Measurements from ENCODE around the gene NOTUM. TPM values are rescaled to one million over a fixed set of nuclear protein-coding genes. Genes with fewer than 3 reads are reported as not detected.

Gene NOTUM
- total RNA-seq, 1 experiment from 2014 or later, result not detected

DNA sequence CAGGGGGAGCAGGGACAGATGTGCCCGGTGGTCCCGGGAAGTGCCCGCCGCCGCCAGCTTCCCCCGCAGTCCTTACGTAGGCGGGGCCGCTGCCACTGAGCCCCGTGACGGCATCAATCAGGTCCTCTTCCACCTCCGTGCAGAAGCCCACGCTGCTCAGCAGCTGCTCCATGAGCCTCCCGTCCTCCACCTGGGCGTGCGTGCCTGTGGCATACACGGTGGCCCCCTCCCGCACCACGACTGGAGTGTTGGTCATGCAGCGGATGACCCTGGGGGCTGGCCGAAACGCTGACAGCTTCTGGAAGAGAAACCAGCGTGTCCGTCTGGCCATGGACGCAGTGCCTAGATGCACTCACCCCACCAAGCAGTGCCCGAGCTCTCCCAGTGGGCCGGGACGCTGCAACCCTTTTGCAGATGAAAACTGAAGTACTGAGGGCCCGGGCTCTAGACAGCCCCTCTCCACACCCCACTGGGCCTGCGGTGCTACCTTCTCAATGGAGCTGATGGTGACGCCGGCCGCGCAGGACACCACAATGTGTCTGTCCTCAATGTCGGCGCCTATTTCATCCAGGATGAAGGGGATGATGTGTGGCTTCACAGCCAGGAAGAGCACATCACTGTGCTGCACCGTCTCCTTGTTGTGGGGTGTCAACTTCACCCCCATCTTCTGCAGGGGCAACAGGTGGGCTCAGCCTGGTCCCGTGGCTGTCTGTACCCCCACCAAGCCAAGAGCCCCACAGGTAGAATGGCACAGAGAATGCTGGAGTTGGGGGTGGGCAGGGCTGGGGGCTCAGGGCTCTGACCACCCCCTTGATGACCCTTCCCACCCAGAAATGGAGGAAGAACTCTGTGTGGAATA is 25.9 kb downstream of the NOTUM start:
- BruUV-seq (replicated peaks), result no TSS peak
- CTCF ChIA-PET, result no interaction called here
- intact Hi-C loops (cut with micrococcal nuclease; ENCODE audit: unreplicated experiment), result no loop called here

DNA sequence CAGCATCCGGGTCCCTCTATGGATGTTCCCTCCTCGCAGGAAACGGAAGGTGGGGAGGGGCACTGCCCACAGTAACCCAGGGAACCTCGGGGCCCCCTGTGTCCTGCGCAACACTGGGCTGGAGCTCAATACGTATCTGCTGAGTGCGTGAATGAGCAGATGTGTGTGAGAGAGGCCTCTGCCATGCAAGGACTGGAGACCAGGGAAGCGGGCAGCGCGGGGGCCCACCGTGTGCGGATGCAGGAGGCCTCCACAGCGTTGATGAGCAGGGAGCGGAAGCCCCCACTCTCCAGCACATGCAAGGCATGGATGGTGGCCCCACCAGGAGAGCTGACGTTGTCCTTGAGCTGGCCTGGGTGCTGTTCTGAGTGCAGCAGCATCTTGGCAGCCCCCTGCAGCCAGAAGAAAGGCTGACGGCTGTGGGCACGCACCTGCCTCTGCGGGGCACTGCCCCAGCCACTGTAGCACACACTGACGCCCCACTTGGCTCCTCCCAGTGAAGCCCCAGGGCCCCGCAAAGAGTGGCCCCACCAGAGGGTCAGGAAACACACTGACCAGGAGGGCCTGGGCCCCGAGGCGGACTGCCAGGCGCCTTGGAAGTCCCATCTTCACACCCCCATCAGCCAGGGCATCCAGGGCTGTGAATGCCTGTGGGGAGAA is 26.8 kb downstream of the NOTUM start:
- Histone ChIP-seq H3K4me3 (no peak overlapping the region), H3K4me2 (no peak overlapping the region), H3K9me3 (ENCODE audit: insufficient read depth, low read depth) (no peaks in the 10 kb centered on the region), H3K9me2 (ENCODE audit: insufficient read depth) (no peaks in the 10 kb centered on the region), H3K4me1 (replicated peaks; ENCODE audit: insufficient read depth) (no peaks in the 10 kb centered on the region), H3K27ac (no peak overlapping the region), H3K36me3 (ENCODE audit: low read depth) (no peaks in the 10 kb centered on the region), H2AFZ (no peak overlapping the region), H3K27me3 (ENCODE audit: insufficient read depth, low read depth) (no peaks in the 10 kb centered on the region), H3K79me2 (ENCODE audit: low read depth) (no peaks in the 10 kb centered on the region), H3F3A (ENCODE audit: insufficient read depth, low read depth) (no peaks in the 10 kb centered on the region; the same call in 1 of the 2 replicates), H4K20me1 (ENCODE audit: insufficient read depth) (no peaks in the 10 kb centered on the region)
- POLR2A ChIA-PET (ENCODE audit: unreplicated experiment), result interaction anchor here (0.6 kb wide), 1 partner anchor 412 kb away, joined by 3 read pairs; no protein-coding TSS in a partner anchor
- intact Hi-C loops (cut with micrococcal nuclease; ENCODE audit: unreplicated experiment), result no loop called here
- TF ChIP-seq EZH2 (IDR thresholded peaks at IDR 0.05; ENCODE audit: low read depth), result no peak
- TF ChIP-seq, protein P1, sequence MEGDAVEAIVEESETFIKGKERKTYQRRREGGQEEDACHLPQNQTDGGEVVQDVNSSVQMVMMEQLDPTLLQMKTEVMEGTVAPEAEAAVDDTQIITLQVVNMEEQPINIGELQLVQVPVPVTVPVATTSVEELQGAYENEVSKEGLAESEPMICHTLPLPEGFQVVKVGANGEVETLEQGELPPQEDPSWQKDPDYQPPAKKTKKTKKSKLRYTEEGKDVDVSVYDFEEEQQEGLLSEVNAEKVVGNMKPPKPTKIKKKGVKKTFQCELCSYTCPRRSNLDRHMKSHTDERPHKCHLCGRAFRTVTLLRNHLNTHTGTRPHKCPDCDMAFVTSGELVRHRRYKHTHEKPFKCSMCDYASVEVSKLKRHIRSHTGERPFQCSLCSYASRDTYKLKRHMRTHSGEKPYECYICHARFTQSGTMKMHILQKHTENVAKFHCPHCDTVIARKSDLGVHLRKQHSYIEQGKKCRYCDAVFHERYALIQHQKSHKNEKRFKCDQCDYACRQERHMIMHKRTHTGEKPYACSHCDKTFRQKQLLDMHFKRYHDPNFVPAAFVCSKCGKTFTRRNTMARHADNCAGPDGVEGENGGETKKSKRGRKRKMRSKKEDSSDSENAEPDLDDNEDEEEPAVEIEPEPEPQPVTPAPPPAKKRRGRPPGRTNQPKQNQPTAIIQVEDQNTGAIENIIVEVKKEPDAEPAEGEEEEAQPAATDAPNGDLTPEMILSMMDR (conservative IDR thresholded peaks at IDR 0.05), result no peak
- DNase-seq, result no peak
- no TSS peak for BruUV-seq (replicated peaks)
- CTCF ChIA-PET, result no interaction called here

More for the DNA sequence above, 25.9 kb downstream of the NOTUM start:
- H3K36me3 ChIP-seq (ENCODE audit: low read depth), result no peaks in the 10 kb centered on the region
- no peak overlapping the region for H2AFZ ChIP-seq
- DNase-seq, result no peak
- TF ChIP-seq, protein P1 (conservative IDR thresholded peaks at IDR 0.05), result no peak
- TF ChIP-seq EZH2 (IDR thresholded peaks at IDR 0.05; ENCODE audit: low read depth), result no peak
- no peaks in the 10 kb centered on the region for H3K9me2 ChIP-seq (ENCODE audit: insufficient read depth)
- H3K27me3 ChIP-seq (ENCODE audit: insufficient read depth, low read depth), result no peaks in the 10 kb centered on the region
- no peak overlapping the region for H3K4me3 ChIP-seq
- H3F3A ChIP-seq (ENCODE audit: insufficient read depth, low read depth), result no peaks in the 10 kb centered on the region; the same call in 1 of the 2 replicates
- H4K20me1 ChIP-seq (ENCODE audit: insufficient read depth), result no peaks in the 10 kb centered on the region
- no peaks in the 10 kb centered on the region for H3K9me3 ChIP-seq (ENCODE audit: insufficient read depth, low read depth)
- H3K4me2 ChIP-seq, result no peak overlapping the region; the same call in 1 of the 2 replicates
- no peaks in the 10 kb centered on the region for H3K4me1 ChIP-seq (replicated peaks; ENCODE audit: insufficient read depth)
- POLR2A ChIA-PET (ENCODE audit: unreplicated experiment), result interaction anchor here (0.6 kb wide), 1 partner anchor 411 kb away, joined by 3 read pairs; no protein-coding TSS in a partner anchor
- H3K79me2 ChIP-seq (ENCODE audit: low read depth), result no peaks in the 10 kb centered on the region
- no peak overlapping the region for H3K27ac ChIP-seq

DNA sequence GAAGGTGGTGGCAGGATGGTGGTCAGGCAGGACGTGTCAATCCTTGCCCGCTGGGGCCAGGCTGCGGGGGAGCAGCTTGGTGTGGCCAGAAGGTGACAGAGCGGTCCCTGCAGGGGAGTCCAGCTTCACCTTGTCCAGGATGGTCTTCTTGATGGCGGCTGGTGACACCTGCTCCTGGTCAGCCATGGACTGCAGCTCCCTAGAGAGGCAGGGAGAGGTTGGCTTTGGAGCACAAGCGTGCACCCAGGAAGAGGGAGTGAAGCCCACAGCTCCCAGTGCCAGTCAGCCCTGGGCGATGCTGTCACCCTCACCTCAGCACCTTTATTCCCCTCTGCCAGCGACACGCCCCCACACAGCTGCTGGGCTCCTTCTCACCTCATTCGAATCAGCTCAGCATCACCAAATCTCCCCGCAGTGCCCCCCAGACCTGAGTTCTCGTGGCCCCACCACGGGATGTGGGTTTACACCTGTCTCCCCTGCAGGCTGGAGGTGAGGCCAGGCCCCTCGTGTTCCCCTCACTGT is 27.7 kb downstream of the NOTUM start:
- Histone ChIP-seq H3F3A (ENCODE audit: insufficient read depth, low read depth) (no peaks in the 10 kb centered on the region; the same call in 1 of the 2 replicates), H3K4me2 (no peak overlapping the region), H3K79me2 (ENCODE audit: low read depth) (no peaks in the 10 kb centered on the region), H3K9me2 (ENCODE audit: insufficient read depth) (no peaks in the 10 kb centered on the region), H3K4me3 (no peak overlapping the region), H3K9me3 (ENCODE audit: insufficient read depth, low read depth) (no peaks in the 10 kb centered on the region), H3K27ac (no peak overlapping the region), H3K27me3 (ENCODE audit: insufficient read depth, low read depth) (no peaks in the 10 kb centered on the region), H2AFZ (no peak overlapping the region), H4K20me1 (ENCODE audit: insufficient read depth) (no peaks in the 10 kb centered on the region), H3K36me3 (ENCODE audit: low read depth) (no peaks in the 10 kb centered on the region), H3K4me1 (replicated peaks; ENCODE audit: insufficient read depth) (peaks cover 4% of the 10 kb centered on the region; the same call in 1 of the 2 replicates)
- TF ChIP-seq, protein P1 (conservative IDR thresholded peaks at IDR 0.05), result no peak
- no peak for TF ChIP-seq EZH2 (IDR thresholded peaks at IDR 0.05; ENCODE audit: low read depth)
- ChIA-PET POLR2A (ENCODE audit: unreplicated experiment) (interaction anchor here (0.5 to 0.6 kb wide), 2 partner anchors 89 to 202 kb away, joined by 3 to 14 read pairs; partner anchors contain the start of gene CENPX), CTCF (no interaction called here)
- intact Hi-C loops (cut with micrococcal nuclease; ENCODE audit: unreplicated experiment), result no loop called here
- BruUV-seq (replicated peaks), result no TSS peak
- DNase-seq, result no peak

Data from PC-9 (cell line).